Activated naive CD8-positive, alpha-beta T cell treated with anti-CD3 and anti-CD28 coated beads, Interleukin-2, amount 10 ng/mL, durations not matched to agents 7 days and 5 days (primary cell): ENCODE measurements around the gene SLC35G4. TPM values are rescaled to one million over a fixed set of nuclear protein-coding genes. Genes with fewer than 3 reads are reported as not detected.

ENCODE experiments used
- ATAC-seq: fragments of 150-1000 bp; cut with Tn5 transposase; one replicate; pipeline ENCODE4 v1.10.0; 2021; ENCODE audit warnings: low read depth, moderate library complexity
- POLR2A ChIA-PET: fragments of 350-600 bp; sonication (Branson Sonifier 250); formaldehyde crosslinking; loops from one replicate; lab custom pipeline; 2021; ENCODE audit warnings: antibody characterized with exemption; lab: Charles Lee
- DNase-seq: peaks from one replicate; pipeline ENCODE4 v3.0.0; 2021
- H3K27ac Mint-ChIP-seq: one replicate; pipeline ENCODE4 v1.8.0; 2022; ENCODE audit warnings: mild to moderate bottlenecking, mixed read lengths
- H3K27me3 Mint-ChIP-seq: one replicate; pipeline ENCODE4 v1.8.0; 2022; ENCODE audit warnings: mild to moderate bottlenecking, moderate library complexity, mixed read lengths
- H3K36me3 Mint-ChIP-seq: one replicate; pipeline ENCODE4 v1.8.0; 2021; ENCODE audit warnings: mild to moderate bottlenecking, mixed read lengths
- H3K4me1 Mint-ChIP-seq: one replicate; pipeline ENCODE4 v1.8.0; 2021; ENCODE audit warnings: mixed read lengths
- H3K4me3 Mint-ChIP-seq: one replicate; pipeline ENCODE4 v1.8.0; 2022; ENCODE audit warnings: mild to moderate bottlenecking, moderate library complexity, mixed read lengths
- H3K9me3 Mint-ChIP-seq: one replicate; pipeline ENCODE4 v1.8.0; 2021; ENCODE audit warnings: mixed read lengths
- microRNA-seq: library from miRNA; unstranded; fragments of <30 nt; microRNA quantifications from one replicate; pipeline ENCODE4 v1.2.0, GENCODE V29; 2022
- total RNA-seq, 2 experiments: library from RNA; stranded (reverse); gene quantifications; one replicate each; pipeline ENCODE4 v1.2.3, GENCODE V29; 2021

Gene SLC35G4
- total RNA-seq, 2 experiments from 2014 or later: not detected

- no peak for DNase-seq
- Mint-ChIP-seq H3K27me3 (peaks cover 9% of the 10 kb centered on the region), H3K9me3 (peaks cover 3% of the 10 kb centered on the region), H3K4me1 (peaks cover 4% of the 10 kb centered on the region), H3K27ac (no peak overlapping the region), H3K4me3 (no peak overlapping the region), H3K36me3 (no peaks in the 10 kb centered on the region)
- no peak for ATAC-seq
- POLR2A ChIA-PET: no interaction called here
These were observed 42.5 kb downstream of the SLC35G4 start for GRCh38 chr18:11651899-11652298.

- H3K4me1 Mint-ChIP-seq: peaks cover 4% of the 10 kb centered on the region
- H3K9me3 Mint-ChIP-seq: peaks cover under 1% of the 10 kb centered on the region
- H3K27ac Mint-ChIP-seq: no peak overlapping the region
- POLR2A ChIA-PET: no interaction called here
- DNase-seq (no peak), ATAC-seq (no peak)
- no peak overlapping the region for H3K4me3 Mint-ChIP-seq
- peaks cover 9% of the 10 kb centered on the region for H3K27me3 Mint-ChIP-seq
- no peaks in the 10 kb centered on the region for H3K36me3 Mint-ChIP-seq
These were observed 44.1 kb downstream of the SLC35G4 start for GRCh38 chr18:11653521-11653920.

GRCh38 chr18:11654736-11655605, 45.6 kb downstream of the SLC35G4 start:
- DNase-seq (peak; percentile 62), ATAC-seq (peak; percentile 58)
- H3K9me3 Mint-ChIP-seq: no peaks in the 10 kb centered on the region
- H3K4me3 Mint-ChIP-seq: no peak overlapping the region
- no peaks in the 10 kb centered on the region for H3K36me3 Mint-ChIP-seq
- H3K27me3 Mint-ChIP-seq: peaks cover 9% of the 10 kb centered on the region
- no peak overlapping the region for H3K27ac Mint-ChIP-seq
- H3K4me1 Mint-ChIP-seq: peaks cover 4% of the 10 kb centered on the region
- POLR2A ChIA-PET: no interaction called here

- no peak for DNase-seq
- Mint-ChIP-seq H3K27me3 (peaks cover 9% of the 10 kb centered on the region), H3K36me3 (no peaks in the 10 kb centered on the region), H3K27ac (no peak overlapping the region), H3K9me3 (no peaks in the 10 kb centered on the region), H3K4me1 (peaks cover 4% of the 10 kb centered on the region), H3K4me3 (no peak overlapping the region)
- POLR2A ChIA-PET: no interaction called here
- ATAC-seq: no peak
These were observed 46.2 kb downstream of the SLC35G4 start for GRCh38 chr18:11655606-11655932.

GRCh38 chr18:11657152-11657551, 47.8 kb downstream of the SLC35G4 start:
- Mint-ChIP-seq H3K4me3 (no peak overlapping the region), H3K36me3 (no peaks in the 10 kb centered on the region), H3K4me1 (peaks cover 4% of the 10 kb centered on the region), H3K27me3 (peaks cover 9% of the 10 kb centered on the region), H3K27ac (no peak overlapping the region), H3K9me3 (no peaks in the 10 kb centered on the region)
- DNase-seq (no peak), ATAC-seq (no peak)
- POLR2A ChIA-PET: no interaction called here

- ATAC-seq (no peak), DNase-seq (no peak)
- H3K4me1 Mint-ChIP-seq: peaks cover 4% of the 10 kb centered on the region
- no peak overlapping the region for H3K4me3 Mint-ChIP-seq
- POLR2A ChIA-PET: no interaction called here
- no peaks in the 10 kb centered on the region for H3K36me3 Mint-ChIP-seq
- no peak overlapping the region for H3K27ac Mint-ChIP-seq
- peaks cover 9% of the 10 kb centered on the region for H3K27me3 Mint-ChIP-seq
- H3K9me3 Mint-ChIP-seq: no peaks in the 10 kb centered on the region
These were observed 48.2 kb downstream of the SLC35G4 start for GRCh38 chr18:11657554-11657953.

- ATAC-seq: no peak
- no peaks in the 10 kb centered on the region for H3K36me3 Mint-ChIP-seq
These were observed 48.6 kb downstream of the SLC35G4 start for GRCh38 chr18:11658019-11658418.

GRCh38 chr18:11658989-11659388, 49.6 kb downstream of the SLC35G4 start:
- H3K4me1 Mint-ChIP-seq: peaks cover 4% of the 10 kb centered on the region
- H3K9me3 Mint-ChIP-seq: no peaks in the 10 kb centered on the region
- H3K36me3 Mint-ChIP-seq: no peaks in the 10 kb centered on the region
- ATAC-seq: no peak
- peaks cover 5% of the 10 kb centered on the region for H3K27me3 Mint-ChIP-seq
- DNase-seq: no peak
- H3K4me3 Mint-ChIP-seq: no peak overlapping the region
- POLR2A ChIA-PET: no interaction called here
- H3K27ac Mint-ChIP-seq: no peak overlapping the region

More at GRCh38 chr18:11658019-11658418, 48.6 kb downstream of the SLC35G4 start:
- H3K9me3 Mint-ChIP-seq: no peaks in the 10 kb centered on the region
- no peak for DNase-seq
- POLR2A ChIA-PET: no interaction called here
- H3K27me3 Mint-ChIP-seq: peaks cover 6% of the 10 kb centered on the region
- H3K4me1 Mint-ChIP-seq: peaks cover 4% of the 10 kb centered on the region
- no peak overlapping the region for H3K27ac Mint-ChIP-seq
- H3K4me3 Mint-ChIP-seq: no peak overlapping the region

Small RNA genes lying within 50 kb of the gene (microRNA-seq; reads per million reads assigned to microRNA genes)
- gene MIR7153: not detected

Other genes starting within 250 kb of the SLC35G4 start
- gene GNAL, start 79.7 kb downstream of the SLC35G4 start, total RNA-seq: under 1 TPM in 1 of 2 experiments, not detected in 1; 0.60 TPM
- gene CHMP1B, start 241.8 kb downstream of the SLC35G4 start, total RNA-seq: 10 to 100 TPM; 35.1 to 35.2 TPM